HG02852 (cell line): ENCODE results near the gene C1QTNF1.

Experiments
- ATAC-seq: cut with Tn5 transposase; IDR thresholded peaks from one replicate; pipeline ENCODE4 v1.9.1; 2021; ENCODE audit warnings: mild to moderate bottlenecking, moderate library complexity; ENCODE audit not compliant: unreplicated experiment

The C1QTNF1 gene

DNA sequence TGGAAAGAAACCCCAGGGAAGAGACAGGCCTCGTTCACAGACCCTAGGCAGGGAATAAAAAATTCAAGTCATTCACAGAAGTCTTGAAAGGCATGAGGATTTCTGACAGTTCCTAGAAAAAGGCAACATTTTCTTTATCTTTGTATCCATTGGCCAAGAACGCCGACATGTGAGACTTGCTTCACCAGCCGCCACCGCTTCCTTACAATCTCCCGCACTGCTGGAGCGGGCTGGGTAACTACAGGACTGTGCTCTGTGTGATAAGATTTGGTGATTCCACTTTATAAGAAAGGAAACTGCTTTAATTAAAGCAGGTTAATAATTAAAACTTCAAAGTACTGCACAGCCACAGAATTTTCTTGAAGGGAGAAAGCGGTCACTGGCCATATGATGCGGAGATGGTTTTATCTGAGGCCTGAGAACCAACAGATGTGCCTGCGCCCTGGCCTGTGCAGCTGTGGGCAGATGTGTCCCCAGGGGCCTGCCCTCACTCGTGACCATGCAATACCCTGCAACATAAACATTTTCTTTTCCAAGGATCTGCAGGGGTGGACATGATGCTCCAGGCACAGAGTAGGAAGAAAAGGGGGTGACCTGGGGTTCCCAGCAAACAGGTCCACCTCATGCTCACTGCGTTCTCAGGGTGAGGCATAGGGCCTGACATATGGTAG, 31.3 kb upstream of the C1QTNF1 start:
- no peak for ATAC-seq

DNA sequence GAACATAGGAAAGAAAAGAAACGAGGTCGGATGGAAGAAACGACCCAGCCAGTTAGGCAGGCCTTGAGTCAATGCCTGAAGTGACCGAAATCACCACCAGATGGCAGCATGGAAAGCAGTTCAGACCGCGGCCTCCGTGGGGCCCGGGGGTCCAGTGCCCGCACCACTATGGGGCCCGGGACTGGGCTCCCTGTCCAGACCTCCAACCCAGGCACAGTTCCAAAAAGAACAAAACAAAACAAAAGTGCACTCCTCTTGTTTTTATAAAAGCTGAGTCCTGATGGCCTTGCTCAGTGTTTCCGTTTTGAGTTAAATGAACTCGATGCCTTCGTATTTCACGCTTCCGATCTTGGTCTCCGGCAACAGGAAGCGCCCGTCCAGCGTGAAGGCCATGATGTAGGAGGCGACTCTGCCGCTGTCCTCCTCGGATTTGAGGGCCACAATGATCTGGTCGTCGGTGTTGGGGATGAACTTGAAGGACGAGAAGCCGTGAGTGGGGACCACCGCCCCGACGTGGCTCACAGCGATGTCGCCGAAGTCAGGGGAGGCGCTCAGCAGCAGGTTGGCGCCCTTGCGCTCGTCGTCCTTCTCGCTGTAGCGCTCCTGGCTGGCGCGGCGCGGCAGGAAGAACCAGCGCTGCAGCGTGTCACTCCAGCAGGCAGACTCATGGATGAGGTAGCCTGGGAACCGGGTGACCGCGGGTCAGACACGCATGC, 30.6 kb upstream of the C1QTNF1 start:
- ATAC-seq: no peak

DNA sequence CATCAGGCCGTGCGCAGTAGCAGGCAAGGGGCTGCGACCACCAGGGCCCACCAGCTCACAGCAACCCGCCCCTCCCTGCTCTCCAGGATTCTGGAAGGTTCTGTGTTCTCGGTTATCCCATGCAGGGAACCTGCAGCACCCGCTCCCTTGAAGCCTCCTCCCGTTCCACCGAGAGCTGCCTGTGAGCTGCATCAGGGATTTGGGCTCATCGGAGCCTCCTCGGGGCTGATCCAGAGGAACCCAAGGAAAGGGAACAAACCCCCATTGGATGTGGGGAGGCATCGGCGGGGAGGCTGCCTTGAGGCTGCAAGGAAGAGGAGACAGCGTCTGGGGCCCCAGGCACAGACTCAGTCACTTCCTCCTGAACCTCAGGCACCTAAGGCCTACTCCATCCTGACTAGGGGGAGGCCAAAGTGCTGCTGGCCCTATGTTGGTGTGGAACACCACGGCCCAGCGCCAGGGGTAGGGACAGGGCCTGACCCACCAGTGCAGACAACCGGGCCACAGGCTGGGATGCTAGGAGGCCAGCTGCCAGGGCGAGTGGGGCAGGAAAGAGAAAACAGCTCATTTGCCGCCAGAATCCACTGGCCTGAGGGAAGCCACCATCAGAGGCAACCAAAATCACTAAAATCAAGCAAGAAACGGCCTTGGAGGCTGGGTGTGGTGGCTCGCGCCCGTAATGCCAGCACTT, 29.8 kb upstream of the C1QTNF1 start:
- ATAC-seq: no peak

DNA sequence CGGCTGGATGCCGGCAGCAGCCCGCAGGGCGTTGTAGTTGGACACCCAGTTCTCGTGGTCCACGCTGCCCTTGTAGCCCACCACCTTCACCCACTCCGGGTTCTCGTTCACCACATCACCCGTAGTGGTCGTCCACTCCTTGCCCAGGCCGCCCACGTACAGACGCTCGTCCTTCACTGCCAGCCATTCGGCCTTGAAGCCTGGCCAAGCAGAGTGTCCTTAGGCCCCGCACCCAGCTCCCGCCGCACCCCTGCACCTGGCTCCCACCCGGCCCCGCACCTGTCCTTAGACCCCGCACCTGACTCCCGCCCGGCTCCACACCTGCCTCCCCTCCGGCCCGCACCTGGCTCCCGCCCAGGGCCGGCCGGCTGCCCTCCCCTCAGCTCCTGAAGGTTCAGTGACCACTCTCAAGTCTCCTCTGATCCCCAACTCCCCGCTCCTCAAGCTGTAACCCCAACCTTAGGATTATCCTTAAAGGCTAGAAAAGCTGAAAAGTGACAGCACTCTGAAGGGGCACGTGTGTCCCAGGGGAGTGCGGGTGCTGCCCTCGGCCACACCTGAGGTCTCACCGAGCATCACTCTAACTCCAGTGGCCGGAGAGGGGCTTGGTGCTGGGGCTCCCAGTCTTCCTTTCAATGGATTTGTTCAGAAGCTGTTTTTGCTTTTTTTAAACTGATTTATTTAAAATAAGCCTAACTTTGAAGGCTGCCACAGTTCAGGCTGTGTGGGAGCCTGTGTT, 28.8 kb upstream of the C1QTNF1 start:
- no peak for ATAC-seq

DNA sequence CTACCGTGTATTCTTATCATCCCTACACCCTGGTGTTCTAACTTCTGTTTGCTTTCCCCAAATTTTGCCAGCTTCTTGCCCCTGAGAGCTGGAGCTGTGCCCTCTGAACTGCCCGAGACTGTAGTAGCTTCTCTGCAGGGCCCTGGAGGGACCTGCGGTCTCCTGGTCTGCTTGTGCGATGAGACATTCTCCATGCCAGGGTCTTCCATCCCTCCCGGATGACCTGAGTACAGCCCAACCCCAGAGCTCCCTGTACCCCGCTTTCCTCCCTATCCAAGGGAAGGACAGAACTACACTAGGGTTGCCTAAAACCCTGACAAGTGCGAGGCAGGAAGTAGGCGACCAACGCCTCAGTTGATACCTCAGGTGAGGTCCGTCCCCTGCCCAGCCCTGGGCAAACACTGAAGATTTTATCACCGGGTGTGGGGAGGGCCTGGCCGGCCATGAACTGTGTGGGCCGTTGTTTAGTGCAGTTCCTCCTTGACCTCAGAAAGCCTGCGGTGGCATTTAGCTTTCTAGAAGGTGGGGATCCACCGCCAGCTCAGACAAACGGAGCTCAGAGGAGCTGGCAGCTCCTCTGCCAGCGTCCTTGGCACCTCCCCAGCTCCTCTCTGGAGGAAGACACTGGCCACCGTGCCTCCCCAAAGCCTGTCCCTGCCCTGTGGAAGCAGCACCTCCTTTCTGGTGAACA, 28.1 kb upstream of the C1QTNF1 start:
- no peak for ATAC-seq

DNA sequence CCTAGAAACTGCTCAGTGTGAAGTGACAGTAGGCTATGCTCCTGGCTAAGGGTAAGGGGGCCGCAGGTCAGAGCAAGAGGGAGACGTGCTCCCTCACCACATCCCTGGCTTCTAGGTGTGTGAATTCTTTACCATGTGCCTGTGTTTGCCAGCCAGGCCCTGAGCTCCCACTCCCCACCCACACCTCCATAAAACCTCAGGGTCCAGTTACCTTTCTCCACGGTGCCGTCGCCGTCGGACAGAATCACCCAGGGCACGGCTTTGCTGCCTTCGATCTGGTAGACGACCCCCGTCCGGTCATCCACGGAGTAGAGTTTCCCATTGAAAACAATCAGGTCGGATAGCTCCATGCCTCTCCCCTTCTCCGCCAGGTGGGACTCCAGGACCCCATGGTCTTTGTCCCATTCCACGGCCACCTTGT, 27.2 kb upstream of the C1QTNF1 start:
- ATAC-seq: no peak

DNA sequence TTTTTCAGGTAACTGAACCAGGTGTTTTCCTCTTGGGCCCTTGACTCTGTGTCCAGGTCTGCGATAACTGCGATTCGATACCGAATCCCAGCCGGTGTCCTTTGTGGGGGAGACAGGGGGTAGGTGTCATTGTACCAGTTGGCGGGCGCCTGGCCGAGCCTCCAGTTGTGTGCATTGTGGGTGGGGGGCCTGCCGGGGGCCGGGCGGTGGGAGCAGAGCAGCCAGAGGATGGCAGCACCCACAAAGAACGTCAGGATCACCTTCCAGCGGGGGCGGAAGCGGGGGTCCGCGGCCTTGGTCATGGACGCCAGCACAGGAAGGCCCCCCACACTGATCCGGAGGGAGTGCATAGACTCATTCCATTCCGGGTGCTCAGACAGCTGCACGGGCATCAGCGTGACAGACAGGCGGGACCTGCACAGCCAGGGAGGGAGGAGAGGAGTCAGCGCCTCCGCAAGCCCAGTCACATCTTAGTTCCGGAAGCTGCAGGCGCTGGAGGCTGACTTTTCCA, 26.7 kb upstream of the C1QTNF1 start:
- ATAC-seq: no peak

DNA sequence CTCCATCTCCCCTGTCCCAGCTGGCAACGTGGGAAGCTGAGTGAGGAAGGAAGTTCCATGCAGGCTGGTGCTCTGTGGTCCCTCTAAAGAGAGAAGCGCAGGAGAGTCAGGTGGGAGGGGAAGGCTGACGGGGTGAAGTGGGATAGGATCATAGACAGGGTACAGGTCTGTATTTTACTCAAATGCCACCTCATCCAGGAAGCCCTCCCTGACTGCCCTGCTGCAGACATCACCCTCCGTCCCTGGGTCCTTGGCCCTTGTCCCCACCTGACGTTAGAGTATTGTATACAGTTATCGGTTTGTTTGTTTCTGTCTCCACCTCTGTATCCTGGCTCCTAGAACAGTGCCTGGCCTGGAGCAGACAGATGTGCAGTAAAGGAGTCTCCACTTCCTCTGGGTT, 26.1 kb upstream of the C1QTNF1 start:
- ATAC-seq: no peak

DNA sequence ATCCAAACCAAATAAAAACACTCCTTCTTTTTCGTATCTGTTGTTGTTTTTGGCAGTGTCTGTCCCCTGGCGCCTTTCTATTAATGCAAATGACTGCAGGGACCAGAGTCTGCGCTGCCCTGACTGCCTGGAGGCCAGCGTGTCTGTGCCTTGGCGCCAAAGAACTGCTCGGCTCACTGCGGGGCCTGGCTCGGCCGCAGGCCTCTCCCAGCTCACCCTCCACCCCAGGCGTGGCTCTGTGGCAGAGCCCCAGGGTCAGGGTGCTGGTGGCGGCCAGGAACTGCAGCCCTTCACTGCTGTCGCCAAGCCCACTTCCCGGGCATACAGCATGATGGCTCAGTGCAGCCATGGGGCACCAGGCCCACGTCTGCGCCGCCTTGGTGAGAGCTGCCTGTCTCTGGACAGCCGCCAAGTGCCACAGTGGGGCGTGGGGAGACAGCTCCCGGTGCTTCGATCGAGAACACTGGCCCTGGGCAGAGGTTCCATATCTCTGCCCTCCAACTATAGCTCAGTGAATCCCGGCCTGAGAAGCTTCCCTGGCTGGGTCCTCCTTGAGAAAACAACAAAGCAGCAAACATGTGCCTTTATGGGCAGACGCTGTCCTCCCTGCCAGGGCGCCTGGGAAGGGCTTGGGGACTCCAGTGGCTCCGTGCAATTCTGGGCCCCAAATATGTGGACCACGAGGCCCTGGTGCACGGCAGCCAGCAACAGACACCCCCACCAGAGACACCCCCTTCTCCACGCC, 25.5 kb upstream of the C1QTNF1 start:
- no peak for ATAC-seq

DNA sequence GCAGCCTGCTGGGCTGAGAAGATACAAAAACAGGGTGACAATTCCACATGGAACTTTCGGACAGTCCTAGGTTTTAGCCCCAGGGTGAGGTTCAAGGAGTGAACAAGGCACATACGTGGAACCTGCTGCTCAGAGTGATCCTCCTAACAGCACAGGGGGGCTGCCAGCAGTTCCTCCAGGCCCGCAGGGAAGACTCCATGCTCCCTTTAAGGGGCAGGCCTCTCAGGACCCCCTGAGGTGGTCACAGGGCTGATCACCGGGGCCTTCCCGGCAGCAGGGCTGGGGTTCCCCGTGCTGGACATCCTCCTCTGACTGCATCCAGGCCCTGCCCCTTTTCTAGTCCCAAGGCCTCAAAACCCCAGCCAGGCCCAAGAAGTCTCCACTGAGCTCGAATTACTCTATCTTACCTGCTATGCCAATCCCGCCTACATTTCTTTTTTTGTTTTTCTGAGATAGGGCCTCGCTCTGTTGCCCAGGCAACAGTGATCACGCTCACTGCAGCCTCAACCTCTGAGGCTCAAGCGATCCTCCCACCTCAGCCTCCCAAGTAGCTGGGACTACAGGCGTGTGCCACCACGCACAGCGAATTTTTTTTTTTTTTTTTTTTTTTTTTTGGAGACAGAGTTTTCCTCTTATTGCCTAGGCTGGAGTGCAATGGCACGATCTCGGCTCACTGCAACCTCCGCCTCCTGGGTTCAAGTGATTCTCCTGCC, 24.8 kb upstream of the C1QTNF1 start:
- ATAC-seq: no peak

DNA sequence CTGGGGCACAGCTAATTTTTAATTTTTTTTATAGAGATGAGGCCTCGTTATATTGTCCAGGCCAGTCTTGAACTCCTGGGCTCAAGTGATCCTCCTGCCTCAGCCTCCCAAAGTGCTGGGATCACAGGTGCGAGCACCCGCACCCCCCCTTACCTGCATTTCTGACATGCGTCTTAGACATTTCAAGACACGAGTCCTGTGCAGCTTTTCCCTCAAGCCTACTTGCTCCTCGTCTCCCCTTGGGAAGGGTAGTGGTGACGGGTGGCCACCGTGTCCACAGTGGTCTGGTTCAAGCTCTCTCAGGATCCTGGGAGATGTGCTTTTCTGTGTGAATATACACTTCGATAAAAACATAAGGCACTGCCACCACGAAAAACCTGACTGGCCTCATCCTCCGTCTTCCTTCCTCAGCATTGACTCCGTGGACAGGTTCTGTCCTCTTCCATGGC, 24.0 kb upstream of the C1QTNF1 start:
- ATAC-seq: no peak

DNA sequence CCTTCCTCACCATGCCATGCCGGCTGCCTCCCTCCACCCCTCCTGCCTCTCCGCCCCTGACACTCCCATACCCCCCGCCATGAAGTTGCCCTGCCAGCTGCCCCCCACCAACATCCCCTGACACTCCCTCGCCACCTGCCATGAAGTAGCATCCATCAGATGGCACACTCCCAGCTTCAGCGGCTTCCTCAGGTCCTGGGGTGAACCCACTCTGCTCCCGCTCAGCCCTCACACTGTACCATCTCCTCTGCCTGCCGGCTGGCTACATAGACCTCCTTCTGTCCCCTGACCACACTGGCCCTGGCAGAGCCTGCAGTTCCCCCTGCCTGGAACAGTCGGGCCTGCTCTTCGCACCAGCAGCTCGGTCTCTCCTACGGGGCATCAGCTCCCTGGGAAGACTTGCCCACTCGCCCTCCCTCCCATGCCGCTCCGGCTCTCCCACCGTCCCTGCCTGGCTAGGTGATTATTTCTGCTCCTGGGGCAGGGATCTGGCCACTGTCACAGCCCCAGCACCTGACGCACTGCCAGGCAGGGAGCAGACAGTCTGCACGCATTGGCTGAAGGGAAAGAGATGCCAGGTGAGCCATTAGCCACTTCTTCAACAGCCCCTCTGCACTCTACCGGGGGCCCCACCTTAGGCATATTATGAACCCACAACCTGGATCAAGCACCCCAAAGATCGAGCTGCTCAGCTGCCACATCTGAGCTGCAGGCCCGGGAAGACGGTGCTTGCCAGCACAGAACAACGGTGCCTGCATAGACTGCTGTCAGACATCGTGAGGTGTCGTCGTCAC, 23.4 kb upstream of the C1QTNF1 start:
- ATAC-seq: no peak

DNA sequence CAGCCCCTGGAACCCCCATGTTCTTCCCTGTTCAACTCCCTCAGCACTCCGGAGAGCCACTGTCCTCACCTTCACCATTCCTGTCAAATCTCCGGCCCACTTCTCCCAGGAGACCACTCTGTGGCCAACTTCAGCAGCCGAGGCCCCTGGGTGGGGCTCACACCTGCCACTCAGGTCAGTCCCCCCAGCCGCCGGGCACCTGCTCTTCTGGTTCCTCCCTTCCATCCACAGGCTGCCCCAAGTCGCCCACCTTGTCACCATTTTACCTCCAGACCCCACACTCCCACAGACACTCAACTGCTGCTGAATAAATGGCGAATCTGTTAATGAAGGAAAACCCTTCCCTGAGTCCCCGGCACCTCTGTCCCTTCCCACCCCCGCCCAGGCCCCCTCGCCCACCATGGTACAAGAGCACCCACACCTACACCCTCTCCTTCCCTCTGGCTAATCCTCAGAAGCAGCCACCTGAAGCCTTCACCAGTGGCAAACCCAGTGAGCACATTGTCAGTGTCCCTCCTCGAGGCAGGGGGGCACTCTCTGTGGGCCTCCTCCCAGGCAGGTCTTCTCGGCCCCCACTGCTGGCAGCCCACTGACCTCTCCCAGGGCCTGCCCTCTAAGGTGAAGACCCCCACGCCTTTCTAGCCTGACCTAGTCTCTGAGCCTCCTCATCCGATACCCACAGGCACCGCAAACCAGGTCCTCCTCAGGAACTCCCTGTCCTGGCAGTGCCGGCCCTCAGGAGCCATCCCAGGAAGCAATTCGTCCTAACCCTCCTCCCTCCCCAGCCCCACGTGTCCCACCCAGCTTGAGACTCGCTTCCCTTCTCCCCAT, 22.6 kb upstream of the C1QTNF1 start:
- no peak for ATAC-seq

DNA sequence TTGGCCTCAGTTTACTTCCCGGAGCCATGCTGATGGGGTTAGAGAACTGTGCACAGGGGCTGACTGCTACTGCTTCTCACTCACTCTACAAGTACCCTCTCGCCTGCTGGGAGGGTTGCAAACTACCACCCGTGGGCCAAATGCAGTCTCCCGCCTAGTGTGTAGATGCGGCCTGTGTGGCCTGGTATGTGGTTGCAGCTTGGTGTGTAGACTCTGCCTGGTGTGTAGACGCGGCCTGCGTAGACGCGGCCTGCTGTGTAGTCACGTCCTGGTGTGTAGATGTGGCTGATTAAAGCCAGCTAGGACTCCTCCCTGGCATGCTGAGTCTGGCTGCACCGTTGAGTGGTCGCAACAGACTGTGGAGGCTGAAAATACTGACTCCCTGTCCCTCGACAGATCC, 21.7 kb upstream of the C1QTNF1 start:
- ATAC-seq: no peak

DNA sequence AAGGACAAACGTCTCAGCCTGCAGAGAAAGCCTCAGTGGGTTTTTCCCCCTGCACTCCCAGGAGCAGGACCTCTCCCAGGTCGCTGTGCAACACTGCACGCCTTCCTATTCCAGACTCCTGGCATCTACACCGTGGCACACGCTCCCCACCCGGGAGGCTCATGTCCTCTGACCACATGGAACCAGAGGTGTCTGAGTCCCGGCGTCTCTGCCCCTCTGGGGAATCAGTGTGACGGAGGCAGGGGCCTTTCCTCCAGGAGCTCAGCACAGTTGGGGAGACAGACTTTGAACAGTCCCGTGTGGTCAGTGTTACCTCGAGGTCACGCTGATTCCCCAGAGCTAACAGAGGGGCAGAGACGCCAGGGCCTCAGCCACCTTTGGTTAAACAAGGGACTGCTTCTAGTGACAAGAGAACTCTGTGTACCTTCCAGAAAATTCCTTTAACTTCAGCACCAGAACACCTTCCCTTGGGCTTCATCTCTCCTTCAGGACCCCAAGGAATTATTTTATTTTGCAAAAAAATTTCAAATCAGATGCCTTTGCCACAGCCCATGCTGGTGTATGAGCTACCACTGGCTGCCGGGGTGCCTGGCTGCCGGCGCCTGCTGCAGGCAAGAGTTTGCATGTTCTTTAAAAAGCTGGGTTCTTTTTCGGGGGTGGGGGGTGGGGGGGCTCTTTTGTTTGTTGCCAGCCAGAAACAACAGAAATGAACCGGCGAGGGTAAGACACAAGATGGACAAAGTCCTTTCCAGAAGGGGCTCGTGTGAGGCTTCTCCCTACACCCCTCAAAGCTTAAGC, 21.0 kb upstream of the C1QTNF1 start:
- ATAC-seq: no peak

DNA sequence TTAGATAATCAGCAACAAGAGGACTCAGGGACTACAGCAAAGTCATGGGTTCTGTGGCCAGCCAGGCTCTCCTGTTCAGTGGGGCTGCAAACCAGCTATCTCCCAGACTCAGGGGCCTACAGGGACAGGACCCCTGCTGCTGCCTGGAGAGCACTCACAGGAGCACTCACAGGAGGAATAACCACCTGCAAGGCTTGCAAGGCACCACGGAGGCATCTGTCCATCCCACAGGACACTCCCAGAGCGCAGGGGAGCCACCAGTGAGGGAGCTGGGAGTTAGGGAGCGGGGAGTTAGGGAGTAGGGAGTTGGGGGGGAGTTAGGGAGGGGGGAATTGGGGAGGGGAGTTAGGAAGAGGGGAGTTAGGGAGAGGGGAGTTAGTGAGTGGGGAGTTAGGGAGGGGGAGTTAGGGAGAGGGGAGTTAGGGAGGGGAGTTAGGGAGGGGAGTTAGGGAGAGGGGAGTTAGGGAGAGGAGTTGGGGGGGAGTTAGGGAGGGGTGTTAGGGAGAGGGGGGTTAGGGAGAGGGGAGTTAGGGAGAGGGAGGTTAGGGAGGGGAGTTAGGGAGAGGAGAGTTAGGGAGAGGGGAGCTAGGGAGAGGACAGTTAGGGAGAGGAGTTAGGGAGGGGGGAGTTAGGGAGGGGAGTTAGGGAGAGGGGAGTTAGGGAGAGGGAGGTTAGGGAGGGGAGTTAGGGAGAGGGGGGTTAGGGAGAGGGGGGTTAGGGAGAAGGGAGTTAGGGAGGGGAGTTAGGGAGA, 20.1 kb upstream of the C1QTNF1 start:
- ATAC-seq: no peak
